ENCODE measurements around the gene PDGFC.

The PDGFC gene

GRCh38 chr4:156795727-156796126, 175.9 kb downstream of the PDGFC start:
- no peak overlapping the region for H3K4me3 ChIP-seq (ENCODE audit: control insufficient read depth, low read depth, low read length)
- no peak for DNase-seq (ENCODE audit: low read depth)

GRCh38 chr4:156794863-156795262, 176.7 kb downstream of the PDGFC start:
- no peak overlapping the region for H3K4me3 ChIP-seq (ENCODE audit: control insufficient read depth, low read depth, low read length)
- DNase-seq (ENCODE audit: low read depth), result no peak
- no peak for TF ChIP-seq CTCF (IDR thresholded peaks at IDR 0.05; ENCODE audit: control insufficient read depth, insufficient read depth, low read depth, low read length, missing control alignments)

More at GRCh38 chr4:156795727-156796126, 175.9 kb downstream of the PDGFC start:
- TF ChIP-seq CTCF (IDR thresholded peaks at IDR 0.05; ENCODE audit: control insufficient read depth, insufficient read depth, low read depth, low read length, missing control alignments), result no peak

- TF ChIP-seq CTCF (IDR thresholded peaks at IDR 0.05; ENCODE audit: control insufficient read depth, insufficient read depth, low read depth, low read length, missing control alignments), result no peak
- DNase-seq (ENCODE audit: low read depth), result no peak
- no peak overlapping the region for H3K4me3 ChIP-seq (ENCODE audit: control insufficient read depth, low read depth, low read length)
Measured at GRCh38 chr4:156792462-156793085, 179.0 kb downstream of the PDGFC start.

GRCh38 chr4:156790866-156791265, 180.7 kb downstream of the PDGFC start:
- TF ChIP-seq CTCF (IDR thresholded peaks at IDR 0.05; ENCODE audit: control insufficient read depth, insufficient read depth, low read depth, low read length, missing control alignments), result no peak
- peak; percentile 49 for DNase-seq (ENCODE audit: low read depth)
- H3K4me3 ChIP-seq (ENCODE audit: control insufficient read depth, low read depth, low read length), result no peak overlapping the region

GRCh38 chr4:156788782-156789181, 182.8 kb downstream of the PDGFC start:
- TF ChIP-seq CTCF (IDR thresholded peaks at IDR 0.05; ENCODE audit: control insufficient read depth, insufficient read depth, low read depth, low read length, missing control alignments), result no peak
- DNase-seq (ENCODE audit: low read depth), result no peak

GRCh38 chr4:156786713-156787112, 184.9 kb downstream of the PDGFC start:
- TF ChIP-seq CTCF (IDR thresholded peaks at IDR 0.05; ENCODE audit: control insufficient read depth, insufficient read depth, low read depth, low read length, missing control alignments), result no peak
- no peak for DNase-seq (ENCODE audit: low read depth)
- no peak overlapping the region for H3K4me3 ChIP-seq (ENCODE audit: control insufficient read depth, low read depth, low read length)

More at GRCh38 chr4:156788782-156789181, 182.8 kb downstream of the PDGFC start:
- H3K4me3 ChIP-seq (ENCODE audit: control insufficient read depth, low read depth, low read length), result no peak overlapping the region
